Neuronal stem cell (in vitro differentiated cells): ENCODE measurements around the gene TRABD2A.

Experiments
- DNase-seq: peaks from one replicate; pipeline ENCODE4 v3.0.0-alpha.2; 2013; ENCODE audit warnings: low spot score
- H2AFZ ChIP-seq: one replicate; pipeline ENCODE4 v1.6.1; 2013; ENCODE audit warnings: mild to moderate bottlenecking, low read length, inconsistent platforms
- H2AK5ac ChIP-seq: 2 replicates; pipeline ENCODE4 v1.6.1; 2013; ENCODE audit warnings: low read depth, mild to moderate bottlenecking, inconsistent platforms, low read length, moderate library complexity, mixed read lengths
- H2BK120ac ChIP-seq: 2 replicates; pipeline ENCODE4 v1.6.1; 2013; ENCODE audit warnings: low read depth, mild to moderate bottlenecking, inconsistent platforms, low read length, moderate library complexity, mixed read lengths
- H2BK12ac ChIP-seq: one replicate; pipeline ENCODE4 v1.6.1; 2013; ENCODE audit warnings: low read length, inconsistent platforms
- H2BK15ac ChIP-seq: 2 replicates; pipeline ENCODE4 v1.6.1; 2013; ENCODE audit warnings: mild to moderate bottlenecking, low read length, inconsistent platforms, mixed read lengths
- H2BK5ac ChIP-seq: one replicate; pipeline ENCODE4 v1.6.1; 2013; ENCODE audit warnings: inconsistent platforms, mild to moderate bottlenecking, low read length, moderate library complexity
- H3K14ac ChIP-seq: one replicate; pipeline ENCODE4 v1.6.1; 2013; ENCODE audit warnings: low read length, inconsistent platforms
- H3K18ac ChIP-seq: 2 replicates; pipeline ENCODE4 v1.6.1; 2013; ENCODE audit warnings: low read length, inconsistent platforms
- H3K23ac ChIP-seq: 2 replicates; pipeline ENCODE4 v1.6.1; 2013; ENCODE audit warnings: low read depth, mild to moderate bottlenecking, mixed read lengths, low read length, inconsistent platforms; ENCODE audit not compliant: poor library complexity
- H3K27ac ChIP-seq: replicated peaks from 3 replicates; pipeline ENCODE4 v1.5.1; 2013; ENCODE audit warnings: low read length, inconsistent platforms
- H3K27me3 ChIP-seq, 3 experiments: 2 replicates each; pipeline ENCODE4 v1.6.1; 2013; ENCODE audit warnings: low read length in 3 of 3, mild to moderate bottlenecking in 2 of 3, inconsistent platforms in 1 of 3, low read depth in 1 of 3, mixed read lengths in 1 of 3, moderate library complexity in 1 of 3; ENCODE audit not compliant: control insufficient read depth in 3 of 3, insufficient read depth in 3 of 3
- H3K36me3 ChIP-seq, 2 donors: replicated peaks in 1 of 2; 2 replicates each; pipeline ENCODE4 v1.6.1; 2013; ENCODE audit warnings: low read length in 2 of 2; ENCODE audit not compliant: control insufficient read depth in 2 of 2, insufficient read depth in 2 of 2
- H3K4ac ChIP-seq: 2 replicates; pipeline ENCODE4 v1.6.1; 2013; ENCODE audit warnings: inconsistent platforms, mild to moderate bottlenecking, low read length, moderate library complexity
- H3K4me1 ChIP-seq, 2 donors: 1 replicate in 1 of 2; 2 replicates in 1 of 2; pipeline ENCODE4 v1.6.1; 2013; ENCODE audit warnings: low read length in 2 of 2, low read depth in 1 of 2; ENCODE audit not compliant: control insufficient read depth in 2 of 2, insufficient read depth in 1 of 2
- H3K4me2 ChIP-seq: one replicate; pipeline ENCODE4 v1.6.1; 2013; ENCODE audit warnings: mild to moderate bottlenecking, low read length, inconsistent platforms; ENCODE audit not compliant: insufficient read depth, poor library complexity, severe bottlenecking
- H3K4me3 ChIP-seq, 2 donors: 2 replicates each; pipeline ENCODE4 v1.5.1; 2013; ENCODE audit warnings: low read length in 2 of 2, mild to moderate bottlenecking in 2 of 2, inconsistent platforms in 1 of 2, moderate library complexity in 1 of 2
- H3K79me1 ChIP-seq: one replicate; pipeline ENCODE4 v1.6.1; 2013; ENCODE audit warnings: low read depth, mild to moderate bottlenecking, inconsistent platforms, low read length, moderate library complexity
- H3K9ac ChIP-seq: one replicate; pipeline ENCODE4 v1.6.1; 2013; ENCODE audit warnings: mild to moderate bottlenecking, low read depth, low read length, inconsistent platforms; ENCODE audit not compliant: poor library complexity
- H3K9me3 ChIP-seq, 2 donors: replicated peaks in 1 of 2; 2 replicates each; pipeline versions ENCODE3 to v1.6.1; 2013; ENCODE audit warnings: low read length in 2 of 2, mild to moderate bottlenecking in 2 of 2, inconsistent platforms in 1 of 2, low read depth in 1 of 2, mixed read lengths in 1 of 2, moderate library complexity in 1 of 2; ENCODE audit not compliant: control insufficient read depth in 2 of 2, insufficient read depth in 1 of 2
- H4K8ac ChIP-seq: one replicate; pipeline ENCODE4 v1.6.1; 2013; ENCODE audit warnings: low read depth, mild to moderate bottlenecking, inconsistent platforms, low read length, moderate library complexity
- H4K91ac ChIP-seq: one replicate; pipeline ENCODE4 v1.6.1; 2013; ENCODE audit warnings: low read length, low read depth, mild to moderate bottlenecking, inconsistent platforms; ENCODE audit not compliant: poor library complexity
- WGBS, 2 donors: extraction: QIAGEN DNeasy Blood & Tissue Kit; methylation state at CpG; one replicate each; pipeline ENCODE4 v1.1.7; 2013; ENCODE audit warnings: missing lambda C conversion rate in 2 of 2, mixed read lengths in 1 of 2; ENCODE audit not compliant: insufficient read length in 2 of 2, insufficient replicate concordance in 1 of 2; ENCODE audit errors: extremely low coverage in 2 of 2; 5-methylcytosine and 5-hydroxymethylcytosine counted together

TRABD2A gene

DNA sequence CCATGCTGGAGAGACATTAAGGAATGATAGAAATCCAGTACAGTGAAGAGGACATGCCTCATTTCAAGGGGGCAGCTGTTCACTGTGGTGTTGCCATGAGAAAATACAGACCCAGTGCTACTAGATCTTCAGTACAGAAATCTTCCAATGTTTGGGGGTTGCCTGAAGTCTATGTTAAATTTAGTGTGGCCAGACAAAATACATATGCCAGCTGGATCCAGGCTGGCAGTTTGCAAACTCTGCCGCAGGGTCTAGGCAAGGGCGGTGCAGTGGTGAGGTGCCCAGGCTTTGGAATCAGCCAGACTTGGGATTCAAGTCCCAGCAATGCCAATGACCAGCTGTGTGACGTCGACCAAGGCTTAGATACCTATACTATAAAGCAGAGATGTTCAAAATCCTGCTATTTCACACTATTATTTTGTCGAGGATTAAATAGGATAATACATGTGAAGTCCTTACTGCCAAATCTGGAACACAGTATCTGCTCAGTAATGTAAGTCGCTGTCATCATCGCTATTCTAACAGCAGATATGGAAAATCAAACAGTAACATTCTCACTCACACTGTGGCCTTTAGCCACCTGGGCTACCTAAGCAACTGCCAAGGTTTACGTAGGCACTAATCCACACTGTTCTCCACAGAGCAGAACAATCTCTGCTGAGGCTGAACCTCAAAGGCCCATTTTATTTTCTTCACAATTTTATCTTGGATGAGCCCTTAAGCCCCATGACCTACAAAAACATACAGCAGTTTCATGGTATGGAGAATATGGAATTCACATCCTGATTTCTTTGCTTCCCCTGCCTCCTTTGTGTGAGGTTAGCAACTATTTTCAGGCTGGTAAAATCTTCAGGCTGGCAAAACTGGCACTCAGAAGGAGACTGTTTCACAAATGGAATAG, 18.7 kb upstream of the TRABD2A start:
- no peak overlapping the region for H3K4me2 ChIP-seq
- H3K4me3 ChIP-seq, result no peak overlapping the region
- peaks cover 0 to 2% of the 10 kb centered on the region in 2 donors for H3K4me1 ChIP-seq
- H2AFZ ChIP-seq, result no peak overlapping the region
- H3K9me3 ChIP-seq, result peaks cover 0 to 2% of the 10 kb centered on the region in 2 donors
- H3K9ac ChIP-seq, result no peak overlapping the region
- no peak overlapping the region for H2BK120ac ChIP-seq
- H2AK5ac ChIP-seq, result no peak overlapping the region
- no peak overlapping the region for H3K27ac ChIP-seq
- no peak overlapping the region for H4K8ac ChIP-seq
- no peaks in the 10 kb centered on the region for H3K79me1 ChIP-seq
- no peak overlapping the region for H2BK5ac ChIP-seq
- no peak overlapping the region for H2BK15ac ChIP-seq
- no peak overlapping the region for H3K23ac ChIP-seq
- H3K27me3 ChIP-seq, result peaks cover 0 to 34% (median 0%) of the 10 kb centered on the region in 3 experiments
- no peak overlapping the region for H3K4ac ChIP-seq
- H2BK12ac ChIP-seq, result no peak overlapping the region
- peak overlapping the region; percentile 51 for H3K18ac ChIP-seq
- H3K36me3 ChIP-seq, result no peaks in the 10 kb centered on the region
- no peak overlapping the region for H4K91ac ChIP-seq
- DNase-seq, result no peak
- no CpG with 5 or more reads among the region's 8 CpGs for WGBS, 2 donors
- no peak overlapping the region for H3K14ac ChIP-seq

DNA sequence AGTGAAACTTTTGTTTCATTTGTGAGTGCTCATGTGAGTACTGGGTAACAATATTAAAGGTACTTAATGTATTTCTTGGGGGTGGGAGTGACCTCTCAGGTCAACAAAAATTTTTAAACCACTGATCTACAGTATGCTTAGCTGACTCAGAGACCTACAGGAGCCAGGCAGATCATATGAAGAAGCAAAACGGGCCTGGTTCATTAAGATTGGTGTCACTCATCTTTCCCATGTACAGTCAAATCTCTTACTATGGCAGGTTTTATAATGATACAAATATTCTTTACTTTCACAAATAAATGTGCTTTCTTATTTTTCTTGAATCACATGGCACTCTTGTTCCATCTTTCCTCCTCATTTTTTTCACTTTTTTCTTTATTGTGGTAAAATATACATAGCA, 16.9 kb upstream of the TRABD2A start:
- H3K4me3 ChIP-seq, result no peak overlapping the region
- WGBS, 2 donors, result no CpG with 5 or more reads among the region's 1 CpG
- no peak overlapping the region for H3K23ac ChIP-seq
- H3K9me3 ChIP-seq, result no peaks in the 10 kb centered on the region
- H3K4me2 ChIP-seq, result no peak overlapping the region
- no peak overlapping the region for H2AFZ ChIP-seq
- DNase-seq, result no peak
- no peak overlapping the region for H2BK120ac ChIP-seq
- peaks cover 0 to 38% (median 0%) of the 10 kb centered on the region in 3 experiments for H3K27me3 ChIP-seq
- H2BK15ac ChIP-seq, result no peak overlapping the region
- no peak overlapping the region for H4K8ac ChIP-seq
- H3K18ac ChIP-seq, result no peak overlapping the region
- H4K91ac ChIP-seq, result no peak overlapping the region
- H2AK5ac ChIP-seq, result no peak overlapping the region
- no peak overlapping the region for H3K14ac ChIP-seq
- no peaks in the 10 kb centered on the region for H3K79me1 ChIP-seq
- H3K9ac ChIP-seq, result no peak overlapping the region
- H3K27ac ChIP-seq, result no peak overlapping the region
- no peak overlapping the region for H3K4ac ChIP-seq
- no peaks in the 10 kb centered on the region for H3K36me3 ChIP-seq
- peaks cover 0 to 2% of the 10 kb centered on the region in 2 donors for H3K4me1 ChIP-seq
- H2BK12ac ChIP-seq, result no peak overlapping the region
- H2BK5ac ChIP-seq, result no peak overlapping the region

DNA sequence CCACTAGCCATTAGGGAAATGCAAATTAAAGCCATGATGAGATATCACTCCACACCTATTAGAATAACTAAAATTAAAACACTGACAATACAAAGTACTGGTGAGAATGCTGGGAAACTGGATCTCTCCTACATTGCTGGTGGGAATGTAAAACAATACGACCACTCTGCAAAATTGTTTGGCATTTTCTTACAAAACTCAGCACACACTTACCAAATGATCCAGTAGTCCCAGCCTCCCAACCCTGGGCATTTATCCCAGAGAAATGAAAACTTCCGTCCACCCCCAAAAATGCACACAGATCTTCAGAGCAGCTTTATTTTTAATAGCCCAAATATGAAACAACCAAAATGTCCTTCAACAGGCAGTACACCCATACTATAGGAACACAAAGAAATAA, 15.7 kb upstream of the TRABD2A start:
- no peak overlapping the region for H2BK120ac ChIP-seq
- H3K79me1 ChIP-seq, result no peaks in the 10 kb centered on the region
- H3K27me3 ChIP-seq, result peaks cover 0 to 38% (median 0%) of the 10 kb centered on the region in 3 experiments
- H3K4ac ChIP-seq, result no peak overlapping the region
- no peak overlapping the region for H3K4me3 ChIP-seq
- no peak overlapping the region for H3K23ac ChIP-seq
- H4K91ac ChIP-seq, result no peak overlapping the region
- H3K9ac ChIP-seq, result no peak overlapping the region
- no peak overlapping the region for H3K14ac ChIP-seq
- H3K9me3 ChIP-seq, result no peaks in the 10 kb centered on the region
- H3K4me1 ChIP-seq, result peaks cover 0 to 2% of the 10 kb centered on the region in 2 donors
- no peak overlapping the region for H2BK15ac ChIP-seq
- no peak for DNase-seq
- no peaks in the 10 kb centered on the region for H3K36me3 ChIP-seq
- H2AK5ac ChIP-seq, result no peak overlapping the region
- no peak overlapping the region for H3K27ac ChIP-seq
- no peak overlapping the region for H3K18ac ChIP-seq
- WGBS, 2 donors, result no CpG with 5 or more reads among the region's 2 CpGs
- H4K8ac ChIP-seq, result no peak overlapping the region
- no peak overlapping the region for H2AFZ ChIP-seq
- H2BK5ac ChIP-seq, result no peak overlapping the region
- H3K4me2 ChIP-seq, result no peak overlapping the region
- H2BK12ac ChIP-seq, result no peak overlapping the region

DNA sequence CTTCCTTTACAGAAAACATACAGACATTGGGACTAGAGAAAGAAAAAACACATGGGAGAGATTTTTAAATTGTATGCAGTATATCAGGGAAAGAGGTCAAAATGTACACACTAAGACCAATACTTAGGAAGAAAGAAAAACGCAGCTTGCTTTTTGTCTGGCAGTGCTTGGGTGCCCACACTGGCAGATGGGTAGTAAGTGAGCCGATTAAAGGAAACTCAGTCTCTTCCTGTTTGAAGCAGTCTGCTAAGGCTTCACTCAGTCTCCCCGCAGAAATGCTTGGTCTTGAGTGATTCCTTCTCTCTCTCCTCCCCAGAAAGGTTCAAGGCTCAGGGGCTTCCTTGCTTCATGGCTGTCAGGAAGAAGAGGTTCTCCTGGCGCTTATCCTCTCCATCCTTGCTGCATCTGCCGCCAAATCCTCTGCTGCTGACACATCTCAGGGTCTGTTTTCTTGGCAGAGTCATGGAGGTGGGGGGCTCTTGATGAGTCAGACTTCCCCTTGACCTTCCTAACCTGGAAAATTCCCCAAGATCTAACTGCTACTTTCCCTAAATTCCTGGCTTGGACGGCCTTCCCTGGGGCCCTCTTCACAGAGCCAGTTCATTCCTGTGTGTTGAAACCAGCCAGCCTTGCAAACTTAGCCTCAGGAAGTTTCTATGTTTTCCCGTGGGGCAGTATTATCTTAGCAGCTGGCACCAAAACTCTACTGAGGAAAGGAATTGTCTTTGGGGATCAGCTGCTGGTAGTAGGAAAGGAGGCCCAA, 14.1 kb upstream of the TRABD2A start:
- Histone ChIP-seq H3K27ac (no peak overlapping the region), H2BK5ac (no peak overlapping the region), H2BK12ac (no peak overlapping the region), H2BK15ac (no peak overlapping the region), H2BK120ac (no peak overlapping the region), H3K18ac (no peak overlapping the region), H3K4me3 (no peak overlapping the region), H3K79me1 (no peaks in the 10 kb centered on the region), H3K4me1 (peaks cover 0 to 2% of the 10 kb centered on the region in 2 donors), H3K14ac (no peak overlapping the region), H3K4me2 (no peak overlapping the region), H4K91ac (no peak overlapping the region), H2AK5ac (no peak overlapping the region), H3K9ac (no peak overlapping the region), H3K27me3 (peaks cover 0 to 29% (median 0%) of the 10 kb centered on the region in 3 experiments), H3K4ac (no peak overlapping the region), H4K8ac (no peak overlapping the region), H3K9me3 (no peaks in the 10 kb centered on the region), H3K36me3 (no peaks in the 10 kb centered on the region), H3K23ac (no peak overlapping the region), H2AFZ (peak overlapping the region; percentile 24)
- whole genome bisulfite sequencing, 2 donors, result no CpG with 5 or more reads among the region's 7 CpGs
- DNase-seq, result no peak
